NOMO-1 treated with DMSO at 0.1 percent for 48 hours (cell line): ENCODE data around the gene TAF11L14.
"Not testable (repeated sequence)": the region's sequence is repeated elsewhere in the genome, so short reads cannot be mapped to it uniquely, and the experiment has no call there.

ENCODE experiments used
- DNase-seq: peaks from one replicate; lab custom pipeline; 2025; ENCODE audit not compliant: unreplicated experiment; lab: John Stamatoyannopoulos, UW

Gene TAF11L14

GRCh38 chr5:17634160-17634559 is at the start of gene TAF11L14:
TSS of gene TAF11L14 (plus strand) at chr5:17634460.
- no peak for DNase-seq

GRCh38 chr5:17585658-17586057 is 48.6 kb upstream of the TAF11L14 start, which contains the start of gene TAF11L7:
TSS of gene TAF11L7 (minus strand) at chr5:17585758.
- DNase-seq: not testable (repeated sequence)

GRCh38 chr5:17590860-17591259 is 43.4 kb upstream of the TAF11L14 start, which contains the start of gene TAF11L8:
TSS of gene TAF11L8 (minus strand) at chr5:17590960.
- not testable (repeated sequence) for DNase-seq

GRCh38 chr5:17594255-17594654 is 40.0 kb upstream of the TAF11L14 start, which contains the start of gene TAF11L9:
TSS of gene TAF11L9 (minus strand) at chr5:17594394.
- not testable (repeated sequence) for DNase-seq

GRCh38 chr5:17597728-17598127 is 36.5 kb upstream of the TAF11L14 start, which contains the start of gene TAF11L10:
TSS of gene TAF11L10 (minus strand) at chr5:17597828.
- not testable (repeated sequence) for DNase-seq

- DNase-seq: not testable (repeated sequence)
These were observed 30.4 kb upstream of the TAF11L14 start, which contains the start of gene TAF11L11 for GRCh38 chr5:17603880-17604279. TSS of gene TAF11L11 (plus strand) at chr5:17604183.

GRCh38 chr5:17604951-17605350 is 29.3 kb upstream of the TAF11L14 start:
- no peak for DNase-seq

GRCh38 chr5:17607461-17607860 is 26.8 kb upstream of the TAF11L14 start:
- not testable (repeated sequence) for DNase-seq

- not testable (repeated sequence) for DNase-seq
These were observed 24.2 kb upstream of the TAF11L14 start, which contains the start of gene TAF11L12 for GRCh38 chr5:17610092-17610491. TSS of gene TAF11L12 (plus strand) at chr5:17610392.

- DNase-seq: no peak
These were observed 19.2 kb upstream of the TAF11L14 start for GRCh38 chr5:17614872-17615605.

GRCh38 chr5:17619354-17619753 is 14.9 kb upstream of the TAF11L14 start:
- DNase-seq: no peak

GRCh38 chr5:17620627-17621026 is 13.6 kb upstream of the TAF11L14 start:
- no peak for DNase-seq

- no peak for DNase-seq
These were observed 8.6 kb upstream of the TAF11L14 start for GRCh38 chr5:17625686-17626085.

- DNase-seq: not testable (repeated sequence)
These were observed 2.5 kb upstream of the TAF11L14 start, which contains the start of gene TAF11L13 for GRCh38 chr5:17631788-17632187. TSS of gene TAF11L13 (plus strand) at chr5:17632088.

GRCh38 chr5:17649232-17649631 is 15.0 kb downstream of the TAF11L14 start:
- not testable (repeated sequence) for DNase-seq

GRCh38 chr5:17655201-17655759 is 21.0 kb downstream of the TAF11L14 start:
- not testable (repeated sequence) for DNase-seq

- DNase-seq: no peak
These were observed 21.7 kb downstream of the TAF11L14 start for GRCh38 chr5:17655921-17656320.

GRCh38 chr5:17663182-17663581 is 28.9 kb downstream of the TAF11L14 start:
- DNase-seq: no peak

GRCh38 chr5:17665836-17666235 is 31.6 kb downstream of the TAF11L14 start:
- DNase-seq: peak; percentile 96

- peak; percentile 63 for DNase-seq
These were observed 32.5 kb downstream of the TAF11L14 start for GRCh38 chr5:17666726-17667235.

- DNase-seq: no peak
These were observed 36.1 kb downstream of the TAF11L14 start for GRCh38 chr5:17670353-17670752.
